H9 (cell line): ENCODE measurements around the gene ACTN1. TPM values are rescaled to one million over a fixed set of nuclear protein-coding genes. Genes with fewer than 3 reads are reported as not detected.

Experiments
- DNase-seq: peaks from one replicate; pipeline ENCODE4 v3.0.0-alpha.2; 2017
- H2AFZ ChIP-seq: one replicate; pipeline ENCODE4 v1.6.1; 2013; ENCODE audit warnings: mild to moderate bottlenecking, low read length, control low read depth, moderate library complexity
- H2AK5ac ChIP-seq: 2 replicates; pipeline ENCODE4 v1.6.1; 2013; ENCODE audit warnings: low read length, control low read depth, mixed read lengths; ENCODE audit not compliant: insufficient read length
- H2BK120ac ChIP-seq: one replicate; pipeline ENCODE4 v1.6.1; 2013; ENCODE audit warnings: low read depth, mild to moderate bottlenecking, low read length, control low read depth, inconsistent platforms; ENCODE audit not compliant: poor library complexity, severe bottlenecking
- H2BK12ac ChIP-seq: 2 replicates; pipeline ENCODE4 v1.6.1; 2013; ENCODE audit warnings: low read length, control low read depth, mixed read lengths, low read depth; ENCODE audit not compliant: insufficient read length
- H2BK15ac ChIP-seq: 2 replicates; pipeline ENCODE4 v1.6.1; 2013; ENCODE audit warnings: low read depth, low read length, control low read depth
- H2BK20ac ChIP-seq: one replicate; pipeline ENCODE4 v1.6.1; 2013; ENCODE audit warnings: low read depth, mild to moderate bottlenecking, low read length, control low read depth, inconsistent platforms; ENCODE audit not compliant: poor library complexity, severe bottlenecking
- H2BK5ac ChIP-seq: 2 replicates; pipeline ENCODE4 v1.6.1; 2013; ENCODE audit warnings: low read length, control low read depth, mixed read lengths; ENCODE audit not compliant: insufficient read length
- H3K14ac ChIP-seq: 2 replicates; pipeline ENCODE4 v1.6.1; 2013; ENCODE audit warnings: low read length, control low read depth; ENCODE audit not compliant: insufficient read depth
- H3K18ac ChIP-seq: 2 replicates; pipeline ENCODE4 v1.6.1; 2013; ENCODE audit warnings: low read depth, mild to moderate bottlenecking, mixed read lengths, low read length, control low read depth; ENCODE audit not compliant: insufficient read length
- H3K23ac ChIP-seq: 2 replicates; pipeline ENCODE4 v1.6.1; 2013; ENCODE audit warnings: low read length, control low read depth, mixed read lengths, low read depth; ENCODE audit not compliant: insufficient read length
- H3K23me2 ChIP-seq: 2 replicates; pipeline ENCODE4 v1.6.1; 2013; ENCODE audit warnings: low read depth, mild to moderate bottlenecking, mixed read lengths, low read length, control low read depth; ENCODE audit not compliant: insufficient read length, poor library complexity, severe bottlenecking
- H3K27ac ChIP-seq: 2 replicates; pipeline ENCODE4 v1.5.1; 2013; ENCODE audit warnings: low read length, control low read depth, mixed read lengths, low read depth; ENCODE audit not compliant: insufficient read length
- H3K27me3 ChIP-seq: 2 replicates; pipeline ENCODE4 v1.6.1; 2013; ENCODE audit warnings: low read length, control low read depth, inconsistent platforms; ENCODE audit not compliant: insufficient read depth
- H3K4ac ChIP-seq: 2 replicates; pipeline ENCODE4 v1.6.1; 2013; ENCODE audit warnings: low read depth, mild to moderate bottlenecking, control low read depth, inconsistent platforms, low read length, moderate library complexity
- H3K4me1 ChIP-seq: 2 replicates; pipeline ENCODE4 v1.6.1; 2013; ENCODE audit warnings: low read length, control low read depth, inconsistent platforms; ENCODE audit not compliant: insufficient read depth
- H3K4me2 ChIP-seq: 2 replicates; pipeline ENCODE4 v1.6.1; 2013; ENCODE audit warnings: low read length, control low read depth, mixed read lengths; ENCODE audit not compliant: insufficient read length, insufficient read depth
- H3K56ac ChIP-seq: 2 replicates; pipeline ENCODE4 v1.6.1; 2013; ENCODE audit warnings: low read depth, mild to moderate bottlenecking, mixed read lengths, low read length, control low read depth; ENCODE audit not compliant: insufficient read length
- H3K79me1 ChIP-seq: 2 replicates; pipeline ENCODE4 v1.6.1; 2013; ENCODE audit warnings: low read depth, mild to moderate bottlenecking, moderate library complexity, low read length, control low read depth, inconsistent platforms; ENCODE audit not compliant: insufficient read depth, poor library complexity, severe bottlenecking
- H3K79me2 ChIP-seq: 2 replicates; pipeline ENCODE4 v1.6.1; 2013; ENCODE audit warnings: low read length, control low read depth, inconsistent platforms; ENCODE audit not compliant: insufficient read depth
- H3K9ac ChIP-seq: 2 replicates; pipeline ENCODE4 v1.6.1; 2013; ENCODE audit warnings: low read length, control low read depth, mixed read lengths; ENCODE audit not compliant: insufficient read length; ENCODE audit errors: extremely low read depth
- H3K9me3 ChIP-seq: one replicate; pipeline ENCODE4 v1.6.1; 2013; ENCODE audit warnings: low read depth, low read length, inconsistent platforms; ENCODE audit not compliant: control insufficient read depth
- H3T11ph ChIP-seq: one replicate; pipeline ENCODE4 v1.6.1; 2013; ENCODE audit warnings: mild to moderate bottlenecking, low read length, control low read depth, inconsistent platforms
- H4K20me1 ChIP-seq: one replicate; pipeline ENCODE4 v1.6.1; 2013; ENCODE audit not compliant: control insufficient read depth, insufficient read length, insufficient read depth
- H4K5ac ChIP-seq: 2 replicates; pipeline ENCODE4 v1.6.1; 2013; ENCODE audit warnings: low read depth, mild to moderate bottlenecking, mixed read lengths, low read length, control low read depth; ENCODE audit not compliant: insufficient read length
- H4K8ac ChIP-seq: replicated peaks from 2 replicates; pipeline ENCODE4 v1.6.1; 2013; ENCODE audit warnings: low read length, control low read depth, mixed read lengths, low read depth; ENCODE audit not compliant: insufficient read length
- H4K91ac ChIP-seq: 2 replicates; pipeline ENCODE4 v1.6.1; 2013; ENCODE audit warnings: low read depth, mild to moderate bottlenecking, moderate library complexity, mixed read lengths, low read length, control low read depth; ENCODE audit not compliant: insufficient read length
- H3K27ac Mint-ChIP-seq, 3 experiments: 2 replicates in 2 of 3; 3 replicates in 1 of 3; pipeline ENCODE4 v1.8.0; 2020 to 2021; ENCODE audit warnings: mixed read lengths in 3 of 3, mild to moderate bottlenecking in 1 of 3, moderate library complexity in 1 of 3
- H3K27me3 Mint-ChIP-seq: 2 replicates; pipeline ENCODE4 v1.8.0; 2021; ENCODE audit warnings: low read depth, mild to moderate bottlenecking, moderate library complexity, mixed read lengths
- H3K36me3 Mint-ChIP-seq, 3 experiments: 2 replicates in 2 of 3; 3 replicates in 1 of 3; pipeline ENCODE4 v1.8.0; 2020 to 2021; ENCODE audit warnings: low read depth in 3 of 3, mixed read lengths in 3 of 3; ENCODE audit not compliant: insufficient read depth in 1 of 3
- H3K4me1 Mint-ChIP-seq, 2 experiments: 2 replicates each; pipeline ENCODE4 v1.8.0; 2020; ENCODE audit warnings: mixed read lengths in 2 of 2
- H3K4me3 Mint-ChIP-seq, 2 experiments: 2 replicates in 1 of 2; 3 replicates in 1 of 2; pipeline ENCODE4 v1.8.0; 2020 to 2021; ENCODE audit warnings: mild to moderate bottlenecking in 2 of 2, mixed read lengths in 2 of 2, moderate library complexity in 1 of 2
- H3K9me3 Mint-ChIP-seq, 2 experiments: 2 replicates in 1 of 2; 3 replicates in 1 of 2; pipeline ENCODE4 v1.8.0; 2020; ENCODE audit warnings: mild to moderate bottlenecking in 2 of 2, mixed read lengths in 2 of 2, moderate library complexity in 1 of 2
- WGBS: extraction: QIAGEN DNeasy Blood & Tissue Kit; methylation state at CpG from one replicate; pipeline ENCODE4 v1.1.7; 2013; ENCODE audit warnings: missing lambda C conversion rate, low lambda C conversion rate, mixed read lengths; ENCODE audit not compliant: insufficient read length; ENCODE audit errors: extremely low coverage; 5-methylcytosine and 5-hydroxymethylcytosine counted together
- total RNA-seq: library from RNA; stranded (reverse); gene quantifications from 2 replicates; pipeline ENCODE4 v1.2.1, GENCODE V29; 2021
- TF ChIP-seq, protein P1 (sequence below): fragments of 200-600 bp; sonication (generic); conservative IDR thresholded peaks from 3 replicates; pipeline ENCODE4 v1.8.0; 2021; ENCODE audit warnings: antibody characterized with exemption, mild to moderate bottlenecking

The ACTN1 gene
- total RNA-seq, 1 experiment from 2014 or later = 219 TPM

DNA sequence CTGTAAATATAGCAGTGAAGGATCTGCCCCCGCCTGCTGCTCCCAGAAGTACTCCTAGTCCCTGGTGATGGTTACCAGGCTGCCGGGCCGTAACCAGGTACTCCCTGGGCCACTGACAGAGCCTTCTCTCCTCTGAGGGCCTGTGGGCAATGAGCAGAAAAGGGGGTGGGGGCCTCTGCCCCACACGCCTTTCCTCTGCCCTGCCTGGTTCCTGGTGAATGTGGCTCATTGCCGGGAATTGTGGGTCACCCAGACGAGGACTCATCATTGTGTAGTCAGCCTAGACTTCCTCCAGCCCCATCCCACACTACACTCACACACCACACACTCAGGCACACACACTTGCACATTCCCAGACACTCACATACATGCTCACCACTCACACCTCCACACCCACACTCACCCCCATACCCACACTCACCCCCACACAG is 35.7 kb upstream of the ACTN1 start:
- Mint-ChIP-seq H3K27me3 (no peaks in the 10 kb centered on the region), H3K27ac (peak overlapping the region in 2 of 3 experiments; percentile 21 to 44; a peak in 2 of 7 replicates), H3K9me3 (no peaks in the 10 kb centered on the region), H3K4me3 (no peak overlapping the region; a peak in 1 of 5 replicates), H3K4me1 (peaks cover 25 to 34% of the 10 kb centered on the region in 2 experiments), H3K36me3 (no peaks in the 10 kb centered on the region)
- Histone ChIP-seq H3K9ac (no peak overlapping the region), H3K56ac (no peak overlapping the region), H3T11ph (no peak overlapping the region), H2AFZ (no peak overlapping the region), H3K79me1 (no peaks in the 10 kb centered on the region), H3K14ac (no peak overlapping the region), H4K5ac (no peak overlapping the region), H3K18ac (no peak overlapping the region), H3K23me2 (no peaks in the 10 kb centered on the region), H2BK15ac (no peak overlapping the region), H3K9me3 (no peaks in the 10 kb centered on the region), H3K27ac (no peak overlapping the region), H2BK20ac (no peak overlapping the region), H3K4me1 (peaks cover 8% of the 10 kb centered on the region; the same call in 1 of the 2 replicates), H2AK5ac (peak overlapping the region; percentile 88), H4K91ac (no peak overlapping the region), H4K20me1 (no peaks in the 10 kb centered on the region), H3K23ac (no peak overlapping the region), H3K4me2 (no peak overlapping the region), H3K79me2 (no peaks in the 10 kb centered on the region), H4K8ac (no peak overlapping the region), H2BK5ac (no peak overlapping the region), H2BK120ac (no peak overlapping the region), H2BK12ac (no peak overlapping the region), H3K4ac (no peak overlapping the region), H3K27me3 (no peaks in the 10 kb centered on the region)
- no peak for DNase-seq
- TF ChIP-seq, protein P1, sequence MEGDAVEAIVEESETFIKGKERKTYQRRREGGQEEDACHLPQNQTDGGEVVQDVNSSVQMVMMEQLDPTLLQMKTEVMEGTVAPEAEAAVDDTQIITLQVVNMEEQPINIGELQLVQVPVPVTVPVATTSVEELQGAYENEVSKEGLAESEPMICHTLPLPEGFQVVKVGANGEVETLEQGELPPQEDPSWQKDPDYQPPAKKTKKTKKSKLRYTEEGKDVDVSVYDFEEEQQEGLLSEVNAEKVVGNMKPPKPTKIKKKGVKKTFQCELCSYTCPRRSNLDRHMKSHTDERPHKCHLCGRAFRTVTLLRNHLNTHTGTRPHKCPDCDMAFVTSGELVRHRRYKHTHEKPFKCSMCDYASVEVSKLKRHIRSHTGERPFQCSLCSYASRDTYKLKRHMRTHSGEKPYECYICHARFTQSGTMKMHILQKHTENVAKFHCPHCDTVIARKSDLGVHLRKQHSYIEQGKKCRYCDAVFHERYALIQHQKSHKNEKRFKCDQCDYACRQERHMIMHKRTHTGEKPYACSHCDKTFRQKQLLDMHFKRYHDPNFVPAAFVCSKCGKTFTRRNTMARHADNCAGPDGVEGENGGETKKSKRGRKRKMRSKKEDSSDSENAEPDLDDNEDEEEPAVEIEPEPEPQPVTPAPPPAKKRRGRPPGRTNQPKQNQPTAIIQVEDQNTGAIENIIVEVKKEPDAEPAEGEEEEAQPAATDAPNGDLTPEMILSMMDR = no peak
- no CpG with 5 or more reads among the region's 6 CpGs for WGBS
